Measurements from ENCODE around the gene KCMF1.
A peak's percentile ranks its signal among the peaks of the same experiment; 100 is the strongest.
"Not testable (repeated sequence)": the region's sequence is repeated elsewhere in the genome, so short reads cannot be mapped to it uniquely, and the experiment has no call there.

KCMF1 gene
- 74.1 to 134 reads per million in 2 experiments for total RNA-seq

DNA sequence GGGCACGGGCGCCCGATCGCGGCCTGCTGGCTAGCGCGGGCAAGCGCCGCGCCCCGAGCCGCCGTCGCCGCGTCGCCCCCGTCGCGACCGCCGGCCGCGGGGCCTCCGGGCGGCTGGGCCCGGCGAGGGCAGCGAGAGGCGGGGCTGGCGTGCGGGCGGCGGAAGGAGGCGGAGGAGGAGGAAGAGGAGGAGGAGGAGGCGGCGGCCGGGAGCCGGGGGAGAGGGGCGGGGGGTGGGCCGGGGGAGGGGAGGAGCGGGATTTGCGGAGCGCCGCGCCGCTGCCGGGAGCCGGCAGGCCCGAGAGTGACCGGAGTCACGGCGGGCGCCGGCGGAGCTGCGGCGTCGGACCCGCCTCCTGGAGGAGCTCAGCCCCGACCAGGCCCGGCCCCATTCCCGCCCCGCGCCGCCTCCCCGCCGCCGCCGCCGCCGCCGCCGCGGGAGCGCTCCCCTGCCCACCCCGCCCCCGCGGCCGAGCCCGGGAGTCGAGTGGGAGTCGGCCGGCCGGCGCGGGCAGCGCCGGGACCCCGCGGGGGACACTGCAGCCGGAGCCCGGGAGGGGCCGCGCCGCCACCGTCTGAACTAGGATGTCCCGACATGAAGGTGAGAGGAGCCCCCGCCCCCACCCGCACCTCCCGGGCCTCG lies at the start of gene KCMF1:
KCMF1 (plus strand) TSS at position 294 of the 642 bp plus-strand sequence; CDS start at position 585, 291 bp downstream.
- DNase-seq (ENCODE audit: low read depth), result peak; percentile 45

DNA sequence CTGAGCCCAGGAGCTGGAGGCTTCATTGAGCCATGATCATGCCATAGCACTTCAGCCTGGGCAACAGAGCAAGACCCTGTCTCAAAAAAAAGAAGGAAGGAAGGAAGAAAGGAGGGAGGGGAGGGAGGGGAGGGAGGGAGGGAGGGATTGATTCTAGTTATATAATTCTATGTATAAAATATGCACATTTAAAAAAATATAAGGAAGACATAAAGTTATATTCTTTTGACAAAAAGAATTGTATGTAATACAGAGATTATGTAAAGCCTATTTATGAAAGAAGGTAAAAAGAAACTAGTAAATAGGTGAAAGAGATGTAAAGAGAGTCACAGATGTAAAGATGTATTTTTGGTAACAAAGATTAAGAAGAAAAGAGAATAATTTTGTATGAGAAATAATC lies 48.0 kb upstream of the KCMF1 start:
- DNase-seq (ENCODE audit: low read depth), result no peak

GRCh38 chr2:84924173-84925106 lies 46.5 kb upstream of the KCMF1 start:
- no peak for DNase-seq (ENCODE audit: low read depth)

- no peak for DNase-seq (ENCODE audit: low read depth)
These were observed 45.6 kb upstream of the KCMF1 start for GRCh38 chr2:84925336-84925723.

GRCh38 chr2:84925724-84926376 lies 45.1 kb upstream of the KCMF1 start:
- DNase-seq (ENCODE audit: low read depth), result peak; percentile 96

DNA sequence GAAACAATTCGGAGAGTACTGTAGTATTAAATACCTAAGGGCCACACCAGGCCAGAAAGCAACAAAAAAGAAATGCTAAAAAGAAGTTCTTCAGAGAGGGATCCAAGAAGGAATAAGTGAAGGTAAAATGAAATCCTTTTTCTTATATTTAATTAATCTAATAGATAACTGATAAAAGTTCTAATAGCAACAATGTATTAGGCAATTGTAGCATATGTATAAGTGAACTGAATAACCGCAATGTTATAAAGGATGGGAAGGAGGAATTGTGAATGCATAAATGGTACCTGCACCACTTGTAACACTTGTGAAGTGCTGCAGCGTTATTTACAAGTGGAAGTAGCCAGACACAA lies 43.7 kb upstream of the KCMF1 start:
- no peak for DNase-seq (ENCODE audit: low read depth)

DNA sequence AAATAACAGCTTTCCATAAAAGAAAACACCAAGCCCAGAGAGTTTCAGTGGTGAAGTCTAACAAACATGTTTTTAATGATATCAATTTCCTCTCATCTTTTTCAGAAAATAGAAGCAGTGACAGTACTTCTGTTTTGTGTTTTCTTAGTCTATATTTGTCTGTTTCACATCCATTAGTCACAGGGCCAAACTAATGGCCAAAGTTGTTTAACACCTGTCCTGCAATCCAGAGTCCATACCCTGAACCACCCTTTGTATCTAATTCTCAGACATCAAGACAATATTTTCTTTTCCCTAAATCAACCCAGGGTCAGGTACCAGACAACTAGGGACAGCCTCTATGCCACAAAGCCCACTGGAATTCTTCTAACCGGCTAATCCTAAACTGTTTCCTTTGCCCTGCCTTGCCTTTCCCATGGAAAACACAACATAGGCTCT lies 39.6 kb upstream of the KCMF1 start:
- no peak for DNase-seq (ENCODE audit: low read depth)

DNA sequence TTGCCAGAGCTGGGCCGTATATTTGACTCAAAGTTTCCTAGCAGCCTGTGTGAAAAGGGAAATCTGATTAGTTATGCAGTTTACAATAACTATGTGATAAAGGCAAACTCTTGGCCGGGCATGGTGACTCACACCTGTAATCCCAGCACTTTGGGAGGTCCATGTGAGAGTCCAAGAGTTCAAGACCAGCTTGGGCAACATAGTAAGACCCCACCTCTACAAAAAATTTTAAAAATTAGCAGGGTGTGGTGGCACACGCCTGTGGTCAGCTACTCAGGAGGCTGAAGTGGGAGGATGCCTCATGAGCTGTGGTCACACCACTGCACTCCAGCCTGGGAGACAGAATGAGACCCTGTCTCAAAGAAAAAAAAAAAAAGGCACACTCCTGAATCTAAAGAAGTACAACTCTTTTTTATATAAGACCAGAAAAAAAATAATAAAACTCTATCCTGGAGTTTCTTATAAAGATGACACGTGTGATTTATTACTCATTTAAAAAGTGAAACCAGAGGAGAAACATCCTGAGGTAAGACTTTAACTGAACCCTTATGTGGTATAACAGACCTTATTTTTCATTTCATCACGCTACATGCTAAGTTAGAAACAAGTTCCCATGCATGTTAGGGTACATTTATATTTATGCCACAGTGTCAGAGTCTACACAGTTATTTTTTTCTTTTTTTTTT lies 32.6 kb upstream of the KCMF1 start:
- no peak for DNase-seq (ENCODE audit: low read depth)

GRCh38 chr2:84939426-84940087 lies 31.4 kb upstream of the KCMF1 start:
- peak; percentile 51 for DNase-seq (ENCODE audit: low read depth)

GRCh38 chr2:84940088-84940470 lies 30.9 kb upstream of the KCMF1 start:
- DNase-seq (ENCODE audit: low read depth), result no peak

DNA sequence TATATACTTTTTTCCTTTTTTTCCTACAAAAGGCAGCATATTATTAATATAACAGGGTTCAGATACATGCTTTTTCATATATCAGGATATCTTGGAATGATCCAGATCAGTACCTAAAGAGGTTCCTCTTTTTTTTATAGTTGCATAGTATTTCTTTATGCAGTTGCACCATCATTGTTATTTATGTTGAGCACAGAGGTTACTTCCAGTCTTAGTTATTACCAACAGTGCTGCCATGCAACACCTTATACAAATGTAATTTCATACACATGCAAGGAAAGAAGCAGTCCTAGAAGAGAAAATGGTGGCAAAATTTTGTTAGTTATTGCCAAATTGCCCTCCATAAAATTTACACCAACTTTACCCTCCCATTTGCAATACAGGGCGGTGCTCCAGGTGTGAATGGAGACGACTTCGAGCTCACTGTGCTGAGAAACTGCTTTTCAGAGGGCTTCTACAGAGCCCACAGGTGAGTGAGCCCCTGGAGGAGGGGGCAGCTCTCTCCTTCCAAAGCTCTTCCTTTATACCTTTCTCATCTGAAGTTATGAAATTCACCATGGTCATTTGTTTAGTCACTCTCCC lies 30.0 kb upstream of the KCMF1 start:
- DNase-seq (ENCODE audit: low read depth), result no peak

DNA sequence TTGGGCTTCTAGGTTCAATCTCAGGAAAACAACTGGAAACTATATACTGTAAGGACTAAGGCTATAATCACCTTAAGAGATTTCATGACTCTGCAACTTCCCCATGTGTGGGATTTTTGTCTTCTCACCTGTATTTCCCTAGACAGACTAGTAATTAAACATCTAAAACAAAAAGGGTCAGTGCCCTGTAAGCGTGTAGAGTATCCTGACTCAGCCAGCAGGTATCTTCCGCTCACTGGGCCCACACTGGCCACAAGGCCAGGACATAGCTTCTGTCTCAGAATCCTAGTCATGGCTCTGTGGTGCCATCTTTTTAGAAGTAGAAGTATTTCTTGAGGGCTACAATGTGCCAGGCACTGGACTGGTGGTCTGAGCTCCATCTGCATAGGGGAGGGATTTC lies 28.8 kb upstream of the KCMF1 start:
- DNase-seq (ENCODE audit: low read depth), result no peak

GRCh38 chr2:84942964-84943421 lies 28.0 kb upstream of the KCMF1 start:
- no peak for DNase-seq (ENCODE audit: low read depth)

DNA sequence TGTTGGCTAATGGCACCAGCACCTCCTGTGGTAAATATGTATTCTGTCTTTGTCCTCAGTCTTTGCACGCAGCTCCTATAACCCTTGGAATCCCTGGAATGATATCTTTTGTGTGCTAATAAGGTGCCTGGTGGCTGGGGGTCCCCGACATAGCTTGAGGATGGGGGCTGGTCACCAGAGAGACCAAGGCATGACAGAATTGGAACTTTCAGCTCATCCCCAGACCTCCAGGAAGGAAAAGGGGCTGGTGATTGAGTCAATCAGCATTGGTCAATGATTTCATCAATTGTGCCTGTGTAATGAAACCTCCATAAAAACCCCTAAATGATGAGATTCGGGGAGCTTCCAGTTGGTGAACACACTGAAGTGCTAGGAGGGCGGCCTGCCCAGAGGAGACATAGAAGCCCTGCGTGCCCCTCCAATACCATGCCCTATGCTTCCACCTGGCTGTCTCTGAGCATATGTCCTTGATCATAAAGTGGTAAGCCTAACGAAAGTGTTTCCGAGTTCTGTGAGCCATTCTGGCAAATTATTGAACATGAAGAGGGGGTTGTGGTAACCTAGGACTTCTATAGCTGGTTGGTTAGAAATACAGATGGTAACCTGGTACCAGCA lies 26.6 kb upstream of the KCMF1 start:
- DNase-seq (ENCODE audit: low read depth), result no peak

GRCh38 chr2:84945838-84946203 lies 25.1 kb upstream of the KCMF1 start:
- not testable (repeated sequence) for DNase-seq (ENCODE audit: low read depth)

- peak; percentile 24 for DNase-seq (ENCODE audit: low read depth)
These were observed 24.6 kb upstream of the KCMF1 start for GRCh38 chr2:84946204-84947009.

GRCh38 chr2:84947010-84947593 lies 23.9 kb upstream of the KCMF1 start:
- no peak for DNase-seq (ENCODE audit: low read depth)

GRCh38 chr2:84953535-84953934 lies 17.4 kb upstream of the KCMF1 start:
- no peak for DNase-seq (ENCODE audit: low read depth)

DNA sequence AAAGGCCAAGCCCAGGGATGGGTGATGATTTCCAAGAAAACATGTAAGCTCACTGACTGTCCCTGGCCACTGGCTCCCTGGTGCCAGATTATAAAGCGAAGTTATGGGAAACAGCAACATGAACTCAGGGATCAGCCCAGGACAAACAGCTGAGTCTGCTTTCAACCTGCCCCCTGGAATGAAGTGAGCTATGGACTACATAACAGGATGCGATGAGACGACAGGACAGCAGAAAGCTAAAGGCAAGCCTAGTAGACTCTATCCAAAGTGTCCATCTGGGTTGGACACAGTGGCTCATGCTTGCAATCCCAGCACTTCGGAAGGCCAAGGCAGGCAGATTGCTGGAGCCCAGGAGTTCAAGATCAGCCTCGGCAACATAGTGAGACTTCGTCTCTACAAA lies 16.6 kb upstream of the KCMF1 start:
- DNase-seq (ENCODE audit: low read depth), result no peak
